Measurements from ENCODE around the gene CREM. TPM values are rescaled to one million over a fixed set of nuclear protein-coding genes. Genes with fewer than 3 reads are reported as not detected.

Gene CREM
- total RNA-seq, 1 donor from 2014 or later = 58.5 TPM

GRCh38 chr10:35152992-35153391 lies 26.3 kb downstream of the CREM start:
- Histone ChIP-seq H3K36me3 (no peaks in the 10 kb centered on the region), H3K27ac (replicated peaks) (peak overlapping the region; percentile 80), H3K4me3 (no peak overlapping the region), H3K4me1 (peaks cover 41% of the 10 kb centered on the region), H3K9me3 (replicated peaks) (no peaks in the 10 kb centered on the region), H3K27me3 (ENCODE audit: low read depth) (no peaks in the 10 kb centered on the region)
- DNase-seq = no peak
- intact Hi-C loops (cut with micrococcal nuclease) = no loop called here
- TF ChIP-seq CTCF (IDR thresholded peaks at IDR 0.05; ENCODE audit: borderline replicate concordance) = no peak

GRCh38 chr10:35153716-35154115 lies 27.1 kb downstream of the CREM start:
- no peaks in the 10 kb centered on the region for H3K27me3 ChIP-seq (ENCODE audit: low read depth)
- no peak for TF ChIP-seq CTCF (IDR thresholded peaks at IDR 0.05; ENCODE audit: borderline replicate concordance)
- no peaks in the 10 kb centered on the region for H3K36me3 ChIP-seq
- intact Hi-C loops (cut with micrococcal nuclease) = no loop called here
- H3K27ac ChIP-seq (replicated peaks) = peak overlapping the region; percentile 80
- no peak for DNase-seq
- H3K9me3 ChIP-seq (replicated peaks) = peaks cover under 1% of the 10 kb centered on the region
- H3K4me1 ChIP-seq = peaks cover 41% of the 10 kb centered on the region
- H3K4me3 ChIP-seq = no peak overlapping the region

GRCh38 chr10:35160743-35161142 lies 34.1 kb downstream of the CREM start:
- no peak for TF ChIP-seq CTCF (IDR thresholded peaks at IDR 0.05; ENCODE audit: borderline replicate concordance)
- Histone ChIP-seq H3K4me1 (no peaks in the 10 kb centered on the region), H3K27me3 (ENCODE audit: low read depth) (no peaks in the 10 kb centered on the region), H3K27ac (replicated peaks) (no peak overlapping the region), H3K4me3 (no peak overlapping the region), H3K36me3 (no peaks in the 10 kb centered on the region), H3K9me3 (replicated peaks) (peaks cover 7% of the 10 kb centered on the region)
- DNase-seq = no peak
- intact Hi-C loops (cut with micrococcal nuclease) = no loop called here

- no peak for DNase-seq
- Histone ChIP-seq H3K36me3 (no peaks in the 10 kb centered on the region), H3K4me1 (no peaks in the 10 kb centered on the region), H3K9me3 (replicated peaks) (peaks cover 7% of the 10 kb centered on the region), H3K4me3 (no peak overlapping the region), H3K27ac (replicated peaks) (no peak overlapping the region), H3K27me3 (ENCODE audit: low read depth) (no peaks in the 10 kb centered on the region)
- intact Hi-C loops (cut with micrococcal nuclease) = no loop called here
- no peak for TF ChIP-seq CTCF (IDR thresholded peaks at IDR 0.05; ENCODE audit: borderline replicate concordance)
Measured at GRCh38 chr10:35161906-35162305, 35.3 kb downstream of the CREM start.

- no peak for TF ChIP-seq CTCF (IDR thresholded peaks at IDR 0.05; ENCODE audit: borderline replicate concordance)
- DNase-seq = no peak
- peaks cover 14% of the 10 kb centered on the region for H3K9me3 ChIP-seq (replicated peaks)
- H3K36me3 ChIP-seq = no peaks in the 10 kb centered on the region
- no peak overlapping the region for H3K4me3 ChIP-seq
- no peaks in the 10 kb centered on the region for H3K27me3 ChIP-seq (ENCODE audit: low read depth)
- H3K4me1 ChIP-seq = no peaks in the 10 kb centered on the region
- no peak overlapping the region for H3K27ac ChIP-seq (replicated peaks)
- intact Hi-C loops (cut with micrococcal nuclease) = no loop called here
Measured at GRCh38 chr10:35165136-35165535, 38.5 kb downstream of the CREM start.

GRCh38 chr10:35165811-35166210 lies 39.2 kb downstream of the CREM start:
- Histone ChIP-seq H3K9me3 (replicated peaks) (peaks cover 14% of the 10 kb centered on the region), H3K27ac (replicated peaks) (no peak overlapping the region), H3K36me3 (no peaks in the 10 kb centered on the region), H3K27me3 (ENCODE audit: low read depth) (no peaks in the 10 kb centered on the region), H3K4me3 (no peak overlapping the region), H3K4me1 (no peaks in the 10 kb centered on the region)
- DNase-seq = no peak
- TF ChIP-seq CTCF (IDR thresholded peaks at IDR 0.05; ENCODE audit: borderline replicate concordance) = no peak
- intact Hi-C loops (cut with micrococcal nuclease) = no loop called here
